Stimulated activated CD4-positive, alpha-beta T cell treated with anti-CD3 and anti-CD28 coated beads, TNF-alpha, amount 100 ng/mL, for 4 hours (primary cell): Measurements from ENCODE around the gene ZPBP2.
"Not testable (repeated sequence)": the region's sequence is repeated elsewhere in the genome, so short reads cannot be mapped to it uniquely, and the experiment has no call there.

Source experiments
- DNase-seq, 3 experiments: peaks; one replicate each; pipeline ENCODE4 v3.0.0-alpha.2; 2020; ENCODE audit warnings: low read depth in 3 of 3

Gene ZPBP2

DNA sequence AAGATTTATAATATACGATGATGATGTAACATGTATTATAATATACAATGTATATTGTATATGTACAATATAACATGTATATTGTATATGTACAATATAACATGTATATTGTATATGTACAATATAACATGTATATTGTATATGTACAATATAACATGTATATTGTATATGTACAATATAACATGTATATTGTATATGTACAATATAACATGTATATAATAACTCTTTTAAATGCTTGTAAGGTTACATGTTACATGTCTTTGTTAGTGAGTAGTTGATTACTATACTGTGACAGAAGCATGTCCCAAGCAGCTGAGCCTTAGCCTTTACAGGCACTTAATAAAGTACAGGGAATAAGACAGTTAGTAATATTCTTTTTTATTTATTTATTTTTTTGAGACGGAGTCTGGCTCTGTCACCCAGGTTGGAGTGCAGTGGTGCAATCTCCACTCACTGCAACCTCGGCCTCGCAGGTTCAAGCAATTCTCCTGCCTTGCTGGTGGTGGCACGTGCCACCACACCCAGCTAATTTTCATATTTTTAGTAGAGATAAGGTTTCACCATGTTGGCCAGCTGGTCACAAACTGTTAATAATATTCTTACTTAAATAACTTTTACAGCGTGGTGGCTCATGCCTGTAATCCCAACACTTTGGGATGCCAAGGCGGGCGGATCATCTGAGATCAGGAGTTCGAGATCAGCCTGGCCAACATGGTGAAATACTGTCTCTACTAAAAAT lies 11.9 kb upstream of the ZPBP2 start:
- DNase-seq: not testable (repeated sequence)

DNA sequence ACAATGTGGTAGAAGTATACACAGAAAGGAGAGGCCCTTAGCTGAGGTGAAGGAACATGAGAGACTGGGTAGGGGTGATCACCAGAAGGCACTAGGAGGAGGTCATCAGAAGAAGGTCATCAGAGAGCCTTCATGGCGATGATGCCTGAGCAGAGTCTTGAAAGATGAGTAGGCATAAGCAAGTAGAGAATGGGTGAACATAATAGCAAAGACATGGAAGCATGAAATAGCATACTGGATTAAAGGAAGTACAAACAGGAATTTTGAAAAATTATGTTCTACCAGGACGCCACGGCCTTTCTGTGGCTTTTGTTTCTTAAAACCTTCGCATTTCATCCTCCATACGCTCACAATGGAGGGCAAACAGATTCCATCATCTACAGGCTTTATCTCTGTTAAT lies 6.8 kb upstream of the ZPBP2 start:
- no peak for DNase-seq

- no peak for DNase-seq
These were observed 4.6 kb upstream of the ZPBP2 start for GRCh38 chr17:39863244-39863917.

DNA sequence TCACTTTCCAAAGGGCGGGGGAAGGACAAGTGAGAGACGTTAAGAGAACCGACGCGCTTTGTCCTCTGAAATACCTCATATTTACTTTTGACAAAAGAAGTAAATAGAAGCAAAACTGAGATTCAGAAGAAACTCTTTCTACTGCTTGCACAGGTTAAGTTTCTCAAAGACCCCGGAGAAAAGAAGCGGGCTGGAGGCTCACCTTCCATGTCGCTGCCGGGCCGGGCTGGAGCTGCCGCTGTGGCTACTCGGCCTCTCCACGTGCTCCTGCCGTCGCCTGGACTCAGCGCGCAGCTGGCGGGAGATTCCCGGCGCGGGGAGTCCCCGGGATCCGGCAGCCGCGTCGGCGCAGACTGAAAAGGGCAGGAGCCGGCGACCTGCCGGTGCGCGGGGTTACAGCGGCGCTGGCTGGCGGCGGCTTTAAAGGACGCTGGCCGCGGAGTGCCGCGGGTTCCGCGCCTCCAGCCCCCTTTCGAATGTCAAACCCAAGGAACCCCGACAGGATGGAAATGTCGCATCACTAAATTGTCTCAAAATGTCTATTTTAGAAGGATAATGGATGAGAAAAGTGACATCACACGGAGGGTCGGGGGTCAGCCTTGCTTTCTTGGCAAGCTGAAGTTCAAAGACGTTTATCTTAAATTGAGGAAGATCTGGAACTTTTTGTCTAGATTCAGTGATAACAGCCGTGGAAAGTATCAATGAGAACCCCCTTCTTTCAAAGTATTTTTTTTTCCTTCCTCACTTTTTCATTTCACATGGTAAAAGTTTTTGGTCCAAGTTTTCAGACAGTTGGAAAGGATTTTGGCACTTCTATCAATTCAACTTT lies 3.9 kb upstream of the ZPBP2 start, which contains the start of gene IKZF3:
TSS of gene IKZF3 (minus strand) at position 395 of the 829 bp plus-strand sequence. CDS start at position 209, 186 bp downstream.
- DNase-seq: peak; percentile 51 to 69 (median 59)

GRCh38 chr17:39866013-39866730 lies 1.8 kb upstream of the ZPBP2 start:
- DNase-seq: no peak

DNA sequence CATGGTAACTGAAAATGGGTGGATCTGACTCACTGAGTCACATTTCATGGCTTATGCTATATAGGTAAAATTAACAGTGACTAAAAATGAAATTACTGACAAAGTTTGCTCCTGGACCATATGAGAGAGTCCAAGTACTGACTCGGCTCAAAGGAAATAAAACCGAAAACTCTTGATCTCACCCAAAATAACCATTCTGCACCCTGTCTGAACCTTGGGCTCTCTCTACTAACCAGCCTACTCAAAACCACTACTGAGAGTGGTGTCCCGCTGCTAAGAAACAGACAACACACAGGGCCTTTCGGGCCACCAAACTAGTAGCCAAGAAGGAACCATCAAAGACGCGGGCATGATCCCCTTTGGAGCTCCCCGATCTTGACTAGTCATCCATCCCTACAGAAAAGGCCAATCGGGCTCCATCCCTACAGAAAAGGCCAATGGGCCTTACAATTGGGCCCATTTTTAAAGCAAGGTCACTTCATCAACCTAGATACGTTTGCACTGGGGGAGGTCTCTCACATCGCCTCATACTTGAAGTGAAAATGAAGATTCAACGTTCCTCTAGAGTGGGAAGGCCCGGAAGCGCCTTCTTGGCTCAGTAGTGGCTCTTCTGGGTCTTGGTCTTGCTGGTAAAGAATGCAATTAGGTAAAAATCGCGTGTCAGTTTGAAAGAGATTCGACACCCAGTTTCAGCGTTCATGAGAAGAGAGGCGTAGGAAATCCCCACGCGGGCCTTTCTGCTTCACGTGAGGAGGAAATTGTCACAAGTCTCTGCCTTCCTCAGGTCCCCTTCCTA lies 720 bp upstream of the ZPBP2 start:
- peak; percentile 20 to 27 (median 24) for DNase-seq

- no peak for DNase-seq
These were observed 546 bp downstream of the ZPBP2 start for GRCh38 chr17:39868554-39868942.

GRCh38 chr17:39870776-39871175 lies 2.8 kb downstream of the ZPBP2 start:
- DNase-seq: no peak

DNA sequence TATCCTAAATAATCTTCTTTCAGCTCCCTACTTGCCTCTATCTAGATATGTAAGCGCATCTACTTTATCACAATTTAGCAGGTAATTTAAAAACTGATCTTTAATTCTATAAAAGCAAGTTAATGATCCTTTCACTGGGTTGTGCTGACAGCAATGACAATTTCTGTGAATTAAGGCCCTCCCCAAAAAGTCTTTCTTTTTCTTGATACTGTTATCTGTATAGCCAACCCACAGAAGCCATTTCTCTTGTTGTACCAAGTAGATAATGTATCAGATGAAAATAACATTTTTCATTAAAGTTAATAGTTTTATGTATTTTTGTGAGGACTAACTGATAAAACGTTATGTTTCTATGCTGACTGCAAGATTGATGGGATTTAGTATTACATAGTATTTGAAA lies 3.8 kb downstream of the ZPBP2 start:
- DNase-seq: no peak

DNA sequence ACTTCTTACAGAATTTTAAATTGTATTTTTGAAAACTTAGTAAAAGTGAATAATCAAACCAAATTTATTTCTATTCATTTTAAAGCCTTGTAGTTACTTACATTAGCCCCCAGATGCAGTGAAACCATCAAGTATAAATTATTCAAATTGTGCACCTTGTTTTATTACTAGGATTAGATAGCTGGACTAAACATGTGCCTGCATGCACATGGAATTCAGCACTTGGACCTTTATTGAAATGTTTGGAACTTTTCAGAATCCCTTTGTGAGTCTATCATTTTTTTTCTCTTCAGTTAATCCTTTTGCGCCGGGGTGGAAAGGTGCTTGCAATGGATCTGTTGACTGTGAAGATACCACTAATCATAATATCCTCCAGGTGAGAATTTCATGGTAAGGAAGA lies 4.7 kb downstream of the ZPBP2 start:
- DNase-seq: no peak

- DNase-seq: not testable (repeated sequence)
These were observed 18.1 kb downstream of the ZPBP2 start for GRCh38 chr17:39886102-39886501.

GRCh38 chr17:39887078-39887477 lies 19.1 kb downstream of the ZPBP2 start:
- no peak for DNase-seq

GRCh38 chr17:39889200-39889599 lies 21.2 kb downstream of the ZPBP2 start:
- no peak for DNase-seq

- no peak for DNase-seq
These were observed 26.8 kb downstream of the ZPBP2 start for GRCh38 chr17:39894681-39895376.

GRCh38 chr17:39898088-39898487 lies 30.1 kb downstream of the ZPBP2 start:
- DNase-seq: no peak

- DNase-seq: no peak
These were observed 31.2 kb downstream of the ZPBP2 start for GRCh38 chr17:39899215-39899614.

DNA sequence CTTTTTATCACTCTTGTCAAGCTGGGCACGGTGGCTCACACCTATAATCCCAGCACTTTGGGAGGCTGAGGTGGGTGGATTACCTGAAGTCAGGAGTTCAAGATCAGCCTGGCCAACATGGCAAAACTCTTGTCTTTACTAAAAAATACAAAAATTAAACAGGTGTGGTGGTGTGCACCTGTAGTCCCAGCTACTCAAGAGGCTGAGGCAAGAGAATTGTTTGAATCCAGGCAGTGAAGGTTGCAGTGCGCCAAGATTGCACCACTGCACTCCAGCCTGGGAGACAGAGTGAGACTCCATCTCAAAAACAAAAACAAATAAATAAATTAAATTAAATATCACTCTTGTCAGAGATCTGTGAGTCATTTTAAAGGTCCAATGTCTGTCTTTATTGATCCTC lies 34.0 kb downstream of the ZPBP2 start:
- not testable (repeated sequence) for DNase-seq

GRCh38 chr17:39903158-39903884 lies 35.3 kb downstream of the ZPBP2 start:
- no peak for DNase-seq

DNA sequence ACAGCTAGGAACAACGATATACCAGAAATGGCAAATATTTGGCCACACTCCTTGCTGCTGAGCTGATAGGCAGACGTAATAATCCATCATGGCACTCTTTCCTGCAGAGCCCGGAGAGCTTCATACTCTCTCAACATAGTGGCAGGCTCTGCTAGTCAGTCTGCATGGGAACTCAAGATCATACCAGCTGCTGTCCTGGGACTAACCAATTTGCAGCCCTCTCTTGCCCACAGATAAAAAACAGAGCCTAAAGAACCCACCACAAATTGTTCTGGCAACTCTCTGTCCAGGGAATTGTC lies 36.9 kb downstream of the ZPBP2 start:
- DNase-seq: no peak
